Liver (tissue), 9 donors: ENCODE results near the gene GPR15. TPM values are rescaled to one million over a fixed set of nuclear protein-coding genes. Genes with fewer than 3 reads are reported as not detected.

Source experiments
- DNase-seq: peaks from one replicate; pipeline ENCODE4 v3.0.0-alpha.2; 2017; ENCODE audit warnings: low spot score
- H3K27ac ChIP-seq, 2 donors: one replicate each; pipeline ENCODE4 v1.7.0; 2013; ENCODE audit warnings: inconsistent platforms in 2 of 2, low read length in 2 of 2, control low read depth in 1 of 2, low read depth in 1 of 2, mild to moderate bottlenecking in 1 of 2
- H3K27me3 ChIP-seq, 4 donors: one replicate each; pipeline versions ENCODE4 v1.6.1 to v1.7.0; 2013; ENCODE audit warnings: low read length in 3 of 4, inconsistent platforms in 1 of 4, mild to moderate bottlenecking in 1 of 4, moderate library complexity in 1 of 4; ENCODE audit not compliant: control insufficient read depth in 4 of 4, insufficient read depth in 4 of 4
- H3K36me3 ChIP-seq, 4 donors: one replicate each; pipeline versions ENCODE4 v1.6.1 to v1.7.0; 2013; ENCODE audit warnings: low read length in 3 of 4, mild to moderate bottlenecking in 3 of 4, low read depth in 1 of 4, moderate library complexity in 1 of 4; ENCODE audit not compliant: control insufficient read depth in 4 of 4, insufficient read depth in 3 of 4
- H3K4me1 ChIP-seq, 4 donors: one replicate each; pipeline versions ENCODE4 v1.6.1 to v1.7.0; 2013; ENCODE audit warnings: low read length in 3 of 4, mild to moderate bottlenecking in 3 of 4, moderate library complexity in 1 of 4; ENCODE audit not compliant: control insufficient read depth in 4 of 4, insufficient read depth in 4 of 4
- H3K4me3 ChIP-seq, 3 donors: one replicate each; pipeline versions ENCODE4 v1.6.1 to v1.7.0; 2013; ENCODE audit warnings: low read length in 3 of 3, control low read depth in 1 of 3, low read depth in 1 of 3, mild to moderate bottlenecking in 1 of 3
- H3K9ac ChIP-seq, 2 donors: one replicate each; pipeline ENCODE4 v1.7.0; 2013; ENCODE audit warnings: low read length in 2 of 2, mild to moderate bottlenecking in 2 of 2, moderate library complexity in 2 of 2, control low read depth in 1 of 2, low read depth in 1 of 2
- H3K9me3 ChIP-seq, 4 donors: one replicate each; pipeline versions ENCODE4 v1.6.1 to v1.7.0; 2013; ENCODE audit warnings: low read length in 3 of 4; ENCODE audit not compliant: control insufficient read depth in 4 of 4
- ATF3 ChIP-seq: IDR thresholded peaks from 2 replicates; pipeline ENCODE4 v1.6.1; 2016; ENCODE audit warnings: antibody characterized with exemption
- CTCF ChIP-seq: fragments of 150-350 bp; IDR thresholded peaks from 2 replicates; pipeline ENCODE4 v1.5.1; 2017; ENCODE audit warnings: improper control_type of control experiment, low read depth, low read length; ENCODE audit not compliant: missing input control
- EGR1 ChIP-seq, 2 donors: IDR thresholded peaks; 2 replicates each; pipeline ENCODE4 v1.6.1; 2016 to 2018; ENCODE audit warnings: antibody characterized with exemption in 2 of 2, low read depth in 2 of 2
- FOXA1 ChIP-seq: IDR thresholded peaks from 2 replicates; pipeline ENCODE4 v1.6.1; 2016; ENCODE audit warnings: antibody characterized with exemption
- GABPA ChIP-seq, 2 donors: IDR thresholded peaks in 1 of 2; conservative IDR thresholded peaks in 1 of 2; 2 replicates each; pipeline ENCODE4 v1.6.1; 2016; ENCODE audit warnings: antibody characterized with exemption in 2 of 2, mild to moderate bottlenecking in 1 of 2, moderate library complexity in 1 of 2
- HNF4A ChIP-seq, 2 donors: conservative IDR thresholded peaks; 2 replicates each; pipeline ENCODE4 v1.6.1; 2016; ENCODE audit warnings: antibody characterized with exemption in 2 of 2, mild to moderate bottlenecking in 2 of 2
- HNF4G ChIP-seq: IDR thresholded peaks from 2 replicates; pipeline ENCODE4 v1.6.1; 2016; ENCODE audit warnings: antibody characterized with exemption
- JUND ChIP-seq, 2 donors: IDR thresholded peaks; 2 replicates each; pipeline ENCODE4 v1.6.1; 2016; ENCODE audit warnings: antibody characterized with exemption in 2 of 2
- MAX ChIP-seq: IDR thresholded peaks from 2 replicates; pipeline ENCODE4 v1.6.1; 2016; ENCODE audit warnings: antibody characterized with exemption
- NR2F2 ChIP-seq: IDR thresholded peaks from 2 replicates; pipeline ENCODE4 v1.6.1; 2016; ENCODE audit warnings: antibody characterized with exemption
- REST ChIP-seq: IDR thresholded peaks from 2 replicates; pipeline ENCODE4 v1.6.1; 2016; ENCODE audit warnings: antibody characterized with exemption, mild to moderate bottlenecking
- SP1 ChIP-seq: IDR thresholded peaks from 2 replicates; pipeline ENCODE4 v1.6.1; 2018; ENCODE audit warnings: antibody characterized with exemption, mild to moderate bottlenecking
- ZBTB33 ChIP-seq: IDR thresholded peaks from 2 replicates; pipeline ENCODE4 v1.6.1; 2016; ENCODE audit warnings: antibody characterized with exemption
- WGBS: extraction: QIAGEN DNeasy Blood & Tissue Kit; methylation state at CpG from one replicate; pipeline ENCODE4 v1.1.7; 2013; 5-methylcytosine and 5-hydroxymethylcytosine counted together
- polyA plus RNA-seq, 2 donors: library from polyadenylated mRNA; stranded (reverse) in 1 of 2; unstranded in 1 of 2; fragments of 200-250 nt in 1 of 2; fragments of >200 nt in 1 of 2; fragmentation: Nextera tagmentation in 1 of 2; extraction: Ambion mirVana in 1 of 2; gene quantifications; one replicate each; pipeline versions ENCODE4 v1.2.1 to v1.2.3, GENCODE V29; 2013 to 2015
- total RNA-seq, 2 donors: library from RNA; depleted of rRNA; stranded (reverse); fragments of >200 nt; gene quantifications; one replicate each; pipeline ENCODE4 v1.2.3, GENCODE V29; 2014
- donor health status: healthy.
- donor health status: healthy.
- donor health status: healthy.
- donor health status: healthy.
- donor health status: healthy.

The GPR15 gene
- total RNA-seq (under 1 TPM in 1 of 2 donors, not detected in 1; 0.08 TPM), polyA plus RNA-seq (under 1 TPM in 1 of 2 donors, not detected in 1; 0.10 TPM)

- WGBS: 88% methylated on average over 7 of the region's 7 CpGs
- no peaks in the 10 kb centered on the region for H3K36me3 ChIP-seq
- peaks cover 0 to 8% (median 0%) of the 10 kb centered on the region in 4 donors for H3K4me1 ChIP-seq
- no peak for TF ChIP-seq ATF3
- TF ChIP-seq GABPA (IDR thresholded peaks at IDR 0.05 in 1 of 2, conservative IDR thresholded peaks at IDR 0.05 in 1 of 2): no peak
- TF ChIP-seq EGR1 (IDR thresholded peaks at IDR 0.05; ENCODE audit: low read depth in 2 of 2): no peak
- TF ChIP-seq MAX: no peak
- no peak for TF ChIP-seq FOXA1
- TF ChIP-seq ZBTB33: no peak
- no peak for TF ChIP-seq SP1
- TF ChIP-seq CTCF: no peak
- TF ChIP-seq NR2F2: no peak
- TF ChIP-seq REST: no peak
- no peak for TF ChIP-seq HNF4G
- H3K27me3 ChIP-seq: no peaks in the 10 kb centered on the region
- no peak within 1 kb of the TSS for H3K4me3 ChIP-seq
- H3K9me3 ChIP-seq: no peaks in the 10 kb centered on the region
- no peak within 1 kb of the TSS for H3K27ac ChIP-seq
- DNase-seq: no peak
- no peak within 1 kb of the TSS for H3K9ac ChIP-seq
Measured at GRCh38 chr3:98531622-98532274, at the start of gene GPR15. GPR15 (plus strand) TSS chr3:98531978; CDS start chr3:98532034, 56 bp downstream.

- Histone ChIP-seq H3K36me3 (no peaks in the 10 kb centered on the region), H3K4me1 (no peaks in the 10 kb centered on the region), H3K27ac (no peak overlapping the region), H3K9ac (no peak overlapping the region), H3K9me3 (peaks cover 0 to 8% (median 2%) of the 10 kb centered on the region in 4 donors), H3K27me3 (peaks cover 0 to 6% (median 0%) of the 10 kb centered on the region in 4 donors), H3K4me3 (no peak overlapping the region)
- no peak for DNase-seq
- no peak for TF ChIP-seq HNF4G
- no peak for TF ChIP-seq GABPA (IDR thresholded peaks at IDR 0.05 in 1 of 2, conservative IDR thresholded peaks at IDR 0.05 in 1 of 2)
- no peak for TF ChIP-seq HNF4A (conservative IDR thresholded peaks at IDR 0.05)
- TF ChIP-seq REST: no peak
- TF ChIP-seq FOXA1: no peak
- no peak for TF ChIP-seq EGR1 (IDR thresholded peaks at IDR 0.05; ENCODE audit: low read depth in 2 of 2)
- no peak for TF ChIP-seq MAX
- no peak for TF ChIP-seq SP1
- no peak for TF ChIP-seq JUND (IDR thresholded peaks at IDR 0.05)
- 61% methylated on average over 3 of the region's 3 CpGs for WGBS
Measured at GRCh38 chr3:98482717-98483482, 48.9 kb upstream of the GPR15 start.
